ENCODE results near the gene TEX44. TPM values are rescaled to one million over a fixed set of nuclear protein-coding genes. Genes with fewer than 3 reads are reported as not detected.

TEX44 gene
- total RNA-seq, 1 donor from 2014 or later: not detected

- Mint-ChIP-seq H3K27ac (ENCODE audit: unreplicated experiment) (no peak overlapping the region), H3K9me3 (no peaks in the 10 kb centered on the region), H3K4me3 (no peak overlapping the region), H3K36me3 (ENCODE audit: low read depth) (no peaks in the 10 kb centered on the region), H3K4me1 (peaks cover 11% of the 10 kb centered on the region), H3K27me3 (ENCODE audit: low read depth) (no peaks in the 10 kb centered on the region)
- DNase-seq (ENCODE audit: low read depth, low spot score): no peak
- TF ChIP-seq CTCF (conservative IDR thresholded peaks at IDR 0.05): no peak
Measured at GRCh38 chr2:231627384-231628120, 34.9 kb downstream of the TEX44 start.

DNA sequence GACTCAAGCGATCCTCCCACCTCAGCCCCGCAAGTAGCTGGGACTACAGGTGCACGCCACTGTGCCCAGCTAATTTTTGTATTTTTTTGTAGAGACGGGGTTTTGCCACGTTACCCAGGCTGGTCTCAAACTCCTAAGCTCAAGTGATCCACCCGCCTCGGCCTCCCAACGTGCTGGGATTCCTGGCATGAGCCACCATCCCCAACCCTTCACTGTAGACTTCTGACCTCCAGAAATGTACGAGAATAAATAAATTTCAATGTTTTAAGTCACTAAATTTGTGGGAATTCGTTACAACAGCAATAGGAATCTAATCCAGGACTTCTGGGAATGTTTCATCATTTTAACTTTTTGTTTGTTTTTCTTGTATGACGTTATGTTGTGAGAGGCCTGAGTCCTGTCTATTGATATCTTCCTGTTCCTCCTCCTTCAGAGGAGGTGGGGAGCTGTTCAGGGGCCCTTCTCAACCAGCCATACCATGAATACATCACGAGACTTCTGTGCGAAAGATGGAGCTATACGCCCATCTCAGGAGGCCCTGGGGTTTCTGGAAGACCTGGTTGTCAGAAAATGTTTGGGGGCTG lies 40.0 kb downstream of the TEX44 start:
- DNase-seq (ENCODE audit: low read depth, low spot score): no peak
- TF ChIP-seq CTCF (conservative IDR thresholded peaks at IDR 0.05): no peak
- Mint-ChIP-seq H3K27me3 (ENCODE audit: low read depth) (no peaks in the 10 kb centered on the region), H3K9me3 (no peaks in the 10 kb centered on the region), H3K36me3 (ENCODE audit: low read depth) (no peaks in the 10 kb centered on the region), H3K4me3 (no peak overlapping the region), H3K4me1 (peaks cover 15% of the 10 kb centered on the region), H3K27ac (ENCODE audit: unreplicated experiment) (peak overlapping the region; percentile 13)

DNA sequence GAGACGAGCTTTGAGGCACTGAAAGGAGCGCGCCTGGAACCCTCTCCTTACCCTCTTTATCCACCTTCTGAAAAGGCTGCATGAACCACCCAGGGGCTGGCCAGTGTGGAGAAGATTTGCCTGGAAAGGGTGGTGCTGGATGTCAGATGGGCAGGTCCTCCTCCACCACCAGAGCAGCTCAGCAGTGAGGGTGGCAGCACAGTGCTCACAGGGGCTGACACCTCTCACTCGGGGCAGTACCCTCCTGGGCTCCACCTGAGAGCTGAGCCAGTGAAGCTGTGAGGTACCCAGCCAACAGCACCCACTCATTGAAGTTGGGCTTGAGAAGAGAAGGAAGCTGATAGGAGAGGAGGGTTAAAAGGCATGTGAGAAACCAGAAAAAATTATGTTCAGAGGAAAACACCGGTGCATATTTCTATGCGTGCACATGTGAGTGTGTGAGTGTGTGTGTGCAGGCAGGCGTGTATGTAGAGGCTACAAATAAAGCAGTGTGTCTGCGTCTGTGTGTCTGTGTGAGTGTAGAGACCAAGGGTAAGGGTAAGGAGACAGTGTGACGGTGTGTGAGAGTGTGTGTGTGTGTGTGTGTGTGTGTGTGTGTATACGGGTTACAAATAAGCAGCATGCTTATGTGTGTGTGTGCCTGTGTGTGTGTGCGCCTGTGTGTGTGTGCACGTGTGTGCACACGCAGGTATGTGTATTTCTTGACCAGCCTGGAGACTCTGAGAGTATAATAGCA lies 40.7 kb downstream of the TEX44 start:
- Mint-ChIP-seq H3K27ac (ENCODE audit: unreplicated experiment) (no peak overlapping the region), H3K36me3 (ENCODE audit: low read depth) (no peaks in the 10 kb centered on the region), H3K4me1 (peaks cover 14% of the 10 kb centered on the region), H3K9me3 (no peaks in the 10 kb centered on the region), H3K27me3 (ENCODE audit: low read depth) (no peaks in the 10 kb centered on the region), H3K4me3 (no peak overlapping the region)
- TF ChIP-seq CTCF (conservative IDR thresholded peaks at IDR 0.05): no peak
- no peak for DNase-seq (ENCODE audit: low read depth, low spot score)

- no peak for TF ChIP-seq CTCF (conservative IDR thresholded peaks at IDR 0.05)
- Mint-ChIP-seq H3K36me3 (ENCODE audit: low read depth) (no peaks in the 10 kb centered on the region), H3K4me1 (peaks cover 14% of the 10 kb centered on the region), H3K27ac (ENCODE audit: unreplicated experiment) (no peak overlapping the region), H3K9me3 (no peaks in the 10 kb centered on the region), H3K4me3 (no peak overlapping the region), H3K27me3 (ENCODE audit: low read depth) (no peaks in the 10 kb centered on the region)
- no peak for DNase-seq (ENCODE audit: low read depth, low spot score)
Measured at GRCh38 chr2:231634412-231634811, 41.7 kb downstream of the TEX44 start.

- Mint-ChIP-seq H3K27ac (ENCODE audit: unreplicated experiment) (no peak overlapping the region), H3K27me3 (ENCODE audit: low read depth) (no peaks in the 10 kb centered on the region), H3K9me3 (no peaks in the 10 kb centered on the region), H3K4me1 (peaks cover 16% of the 10 kb centered on the region), H3K36me3 (ENCODE audit: low read depth) (no peaks in the 10 kb centered on the region), H3K4me3 (no peak overlapping the region)
- no peak for DNase-seq (ENCODE audit: low read depth, low spot score)
- no peak for TF ChIP-seq CTCF (conservative IDR thresholded peaks at IDR 0.05)
Measured at GRCh38 chr2:231634951-231635875, 42.5 kb downstream of the TEX44 start.
